ENCODE data around the gene EPHB1.
"Not testable (repeated sequence)": the region's sequence is repeated elsewhere in the genome, so short reads cannot be mapped to it uniquely, and the experiment has no call there.

Gene EPHB1

GRCh38 chr3:134959516-134959915 lies 164.5 kb downstream of the EPHB1 start:
- ATAC-seq (ENCODE audit: low read depth) (no peak), DNase-seq (ENCODE audit: low spot score) (no peak)

GRCh38 chr3:134964226-134964625 lies 169.2 kb downstream of the EPHB1 start:
- no peaks in the 10 kb centered on the region for H3K4me1 ChIP-seq (ENCODE audit: insufficient read depth, poor library complexity, severe bottlenecking)
- no peaks in the 10 kb centered on the region for H3K36me3 ChIP-seq (ENCODE audit: low read depth)
- no peaks in the 10 kb centered on the region for H3K9me3 ChIP-seq (ENCODE audit: severe bottlenecking)
- DNase-seq (ENCODE audit: low spot score) (no peak), ATAC-seq (ENCODE audit: low read depth) (no peak)
- H3K4me3 ChIP-seq (ENCODE audit: severe bottlenecking): no peak overlapping the region
- no peaks in the 10 kb centered on the region for H3K27me3 ChIP-seq (ENCODE audit: insufficient read depth, poor library complexity, severe bottlenecking)
- no peak overlapping the region for H3K27ac ChIP-seq (ENCODE audit: poor library complexity, severe bottlenecking)
- TF ChIP-seq CTCF (IDR thresholded peaks at IDR 0.05; ENCODE audit: poor library complexity, severe bottlenecking): no peak

More at GRCh38 chr3:134959516-134959915, 164.5 kb downstream of the EPHB1 start:
- no peaks in the 10 kb centered on the region for H3K9me3 ChIP-seq (ENCODE audit: severe bottlenecking)
- H3K27ac ChIP-seq (ENCODE audit: poor library complexity, severe bottlenecking): no peak overlapping the region
- no peak for TF ChIP-seq CTCF (IDR thresholded peaks at IDR 0.05; ENCODE audit: poor library complexity, severe bottlenecking)
- H3K27me3 ChIP-seq (ENCODE audit: insufficient read depth, poor library complexity, severe bottlenecking): no peaks in the 10 kb centered on the region
- H3K4me1 ChIP-seq (ENCODE audit: insufficient read depth, poor library complexity, severe bottlenecking): no peaks in the 10 kb centered on the region
- no peak overlapping the region for H3K4me3 ChIP-seq (ENCODE audit: severe bottlenecking)
- no peaks in the 10 kb centered on the region for H3K36me3 ChIP-seq (ENCODE audit: low read depth)

- H3K9me3 ChIP-seq (ENCODE audit: severe bottlenecking): no peaks in the 10 kb centered on the region
- no peak for TF ChIP-seq CTCF (IDR thresholded peaks at IDR 0.05; ENCODE audit: poor library complexity, severe bottlenecking)
- no peak overlapping the region for H3K27ac ChIP-seq (ENCODE audit: poor library complexity, severe bottlenecking)
- no peak overlapping the region for H3K4me3 ChIP-seq (ENCODE audit: severe bottlenecking)
- DNase-seq (ENCODE audit: low spot score) (no peak), ATAC-seq (ENCODE audit: low read depth) (no peak)
- H3K4me1 ChIP-seq (ENCODE audit: insufficient read depth, poor library complexity, severe bottlenecking): no peaks in the 10 kb centered on the region
- peaks cover 8% of the 10 kb centered on the region for H3K27me3 ChIP-seq (ENCODE audit: insufficient read depth, poor library complexity, severe bottlenecking)
- H3K36me3 ChIP-seq (ENCODE audit: low read depth): no peaks in the 10 kb centered on the region
Measured at GRCh38 chr3:134965865-134966481, 170.9 kb downstream of the EPHB1 start.

GRCh38 chr3:134970895-134971294 lies 175.8 kb downstream of the EPHB1 start:
- Histone ChIP-seq H3K9me3 (ENCODE audit: severe bottlenecking) (no peaks in the 10 kb centered on the region), H3K4me3 (ENCODE audit: severe bottlenecking) (no peak overlapping the region), H3K36me3 (ENCODE audit: low read depth) (no peaks in the 10 kb centered on the region), H3K27me3 (ENCODE audit: insufficient read depth, poor library complexity, severe bottlenecking) (peaks cover 8% of the 10 kb centered on the region), H3K27ac (ENCODE audit: poor library complexity, severe bottlenecking) (no peak overlapping the region), H3K4me1 (ENCODE audit: insufficient read depth, poor library complexity, severe bottlenecking) (no peaks in the 10 kb centered on the region)
- DNase-seq (ENCODE audit: low spot score) (no peak), ATAC-seq (ENCODE audit: low read depth) (no peak)
- TF ChIP-seq CTCF (IDR thresholded peaks at IDR 0.05; ENCODE audit: poor library complexity, severe bottlenecking): no peak

- H3K4me3 ChIP-seq (ENCODE audit: severe bottlenecking): no peak overlapping the region
- TF ChIP-seq CTCF (IDR thresholded peaks at IDR 0.05; ENCODE audit: poor library complexity, severe bottlenecking): no peak
- no peak for DNase-seq (ENCODE audit: low spot score)
- ATAC-seq (ENCODE audit: low read depth): no peak
- no peak overlapping the region for H3K27ac ChIP-seq (ENCODE audit: poor library complexity, severe bottlenecking)
- no peaks in the 10 kb centered on the region for H3K9me3 ChIP-seq (ENCODE audit: severe bottlenecking)
- no peaks in the 10 kb centered on the region for H3K36me3 ChIP-seq (ENCODE audit: low read depth)
- peaks cover 8% of the 10 kb centered on the region for H3K27me3 ChIP-seq (ENCODE audit: insufficient read depth, poor library complexity, severe bottlenecking)
- no peaks in the 10 kb centered on the region for H3K4me1 ChIP-seq (ENCODE audit: insufficient read depth, poor library complexity, severe bottlenecking)
Measured at GRCh38 chr3:134971306-134971705, 176.2 kb downstream of the EPHB1 start.

- H3K4me1 ChIP-seq (ENCODE audit: insufficient read depth, poor library complexity, severe bottlenecking); H3K27me3 ChIP-seq (ENCODE audit: insufficient read depth, poor library complexity, severe bottlenecking); H3K4me3 ChIP-seq (ENCODE audit: severe bottlenecking); DNase-seq (ENCODE audit: low spot score); H3K9me3 ChIP-seq (ENCODE audit: severe bottlenecking); H3K36me3 ChIP-seq (ENCODE audit: low read depth); ATAC-seq (ENCODE audit: low read depth); H3K27ac ChIP-seq (ENCODE audit: poor library complexity, severe bottlenecking): not testable (repeated sequence)
Measured at GRCh38 chr3:134971907-134972306, 176.8 kb downstream of the EPHB1 start.
